SK-N-SH treated with all-trans-retinoic acid at 6 μM for 48 hours (cell line): ENCODE results near the gene LUC7L2.

Experiments used
- ATAC-seq: fragments of 200-7000 bp; cut with Tn5 transposase; 3 replicates; pipeline ENCODE4 v1.9.1; 2020; ENCODE audit warnings: mild to moderate bottlenecking, moderate library complexity
- ARNTL ChIP-seq: fragments of 450-650 bp; formaldehyde crosslinking; IDR thresholded peaks from 2 replicates; pipeline ENCODE4 v1.5.0; 2020; ENCODE audit warnings: low read depth, mild to moderate bottlenecking, moderate library complexity, borderline replicate concordance
- BACH2 ChIP-seq: fragments of 250-450 bp; sonication (Bioruptor Pico); IDR thresholded peaks from 2 replicates; pipeline ENCODE4 v1.9.0; 2021; ENCODE audit warnings: mild to moderate bottlenecking, borderline replicate concordance
- CSDC2 ChIP-seq: fragments of 250-450 bp; sonication (Bioruptor Pico); IDR thresholded peaks from 2 replicates; pipeline ENCODE4 v1.5.0; 2020; ENCODE audit warnings: mild to moderate bottlenecking, moderate library complexity
- ESRRG ChIP-seq: fragments of 250-450 bp; sonication (Bioruptor Pico); IDR thresholded peaks from 2 replicates; pipeline ENCODE4 v1.6.1; 2021; ENCODE audit warnings: mild to moderate bottlenecking
- GLIS3 ChIP-seq: fragments of 250-450 bp; sonication (Bioruptor Pico); IDR thresholded peaks from 2 replicates; pipeline ENCODE4 v1.5.0; 2020; ENCODE audit warnings: mild to moderate bottlenecking, moderate library complexity
- ISL1 ChIP-seq: fragments of 250-450 bp; sonication (Bioruptor Pico); IDR thresholded peaks from 2 replicates; pipeline ENCODE4 v2.1.2; 2022; ENCODE audit warnings: mild to moderate bottlenecking, moderate library complexity
- OSR1 ChIP-seq: fragments of 250-450 bp; sonication (Bioruptor Pico); IDR thresholded peaks from 2 replicates; pipeline ENCODE4 v1.8.0; 2022; ENCODE audit warnings: moderate library complexity, mild to moderate bottlenecking, inconsistent platforms
- PPARA ChIP-seq: fragments of 250-450 bp; sonication (Bioruptor Pico); IDR thresholded peaks from 2 replicates; pipeline ENCODE4 v1.5.0; 2020; ENCODE audit warnings: mild to moderate bottlenecking, borderline replicate concordance
- RARB ChIP-seq: fragments of 250-450 bp; sonication (Bioruptor Pico); IDR thresholded peaks from 2 replicates; pipeline ENCODE4 v1.8.0; 2021; ENCODE audit warnings: mild to moderate bottlenecking, moderate library complexity
- SNAI2 ChIP-seq: fragments of 250-450 bp; sonication (Bioruptor Pico); IDR thresholded peaks from 2 replicates; pipeline ENCODE4 v1.5.0; 2020; ENCODE audit warnings: mild to moderate bottlenecking, moderate library complexity
- TCF4 ChIP-seq: fragments of 250-450 bp; sonication (Bioruptor Pico); IDR thresholded peaks from 2 replicates; pipeline ENCODE4 v1.8.0; 2021; ENCODE audit warnings: mild to moderate bottlenecking, moderate library complexity, borderline replicate concordance
- TOX ChIP-seq: fragments of 250-450 bp; sonication (Bioruptor Pico); IDR thresholded peaks from 2 replicates; pipeline ENCODE4 v1.8.0; 2021; ENCODE audit warnings: mild to moderate bottlenecking, moderate library complexity, borderline replicate concordance
- ZC3H10 ChIP-seq: fragments of 250-450 bp; sonication (Bioruptor Pico); IDR thresholded peaks from 2 replicates; pipeline ENCODE4 v1.5.1; 2021; ENCODE audit warnings: mild to moderate bottlenecking, moderate library complexity
- ZFP3 ChIP-seq: fragments of 250-450 bp; sonication (Bioruptor Pico); IDR thresholded peaks from 2 replicates; pipeline ENCODE4 v1.5.0; 2020; ENCODE audit warnings: mild to moderate bottlenecking, moderate library complexity
- ZFP30 ChIP-seq: fragments of 450-650 bp; formaldehyde crosslinking; IDR thresholded peaks from 2 replicates; pipeline ENCODE4 v1.5.0; 2022; ENCODE audit warnings: mild to moderate bottlenecking, moderate library complexity
- ZNF565 ChIP-seq: fragments of 450-650 bp; formaldehyde crosslinking; conservative IDR thresholded peaks from 2 replicates; pipeline ENCODE4 v1.5.0; 2020; ENCODE audit warnings: low read depth, mild to moderate bottlenecking, moderate library complexity
- ZNF70 ChIP-seq: fragments of 450-650 bp; formaldehyde crosslinking; IDR thresholded peaks from 2 replicates; pipeline ENCODE4 v1.5.0; 2020; ENCODE audit warnings: mild to moderate bottlenecking, moderate library complexity
- ZNF8 ChIP-seq: fragments of 450-650 bp; formaldehyde crosslinking; IDR thresholded peaks from 2 replicates; pipeline ENCODE4 v1.5.0; 2020; ENCODE audit warnings: mild to moderate bottlenecking, moderate library complexity
- TF ChIP-seq, protein P1 (sequence below): fragments of 250-450 bp; sonication (Bioruptor Pico); IDR thresholded peaks from 2 replicates; pipeline ENCODE4 v1.5.1; 2021; ENCODE audit warnings: mild to moderate bottlenecking, moderate library complexity
- TF ChIP-seq, protein P2 (sequence below): fragments of 250-450 bp; sonication (Bioruptor Pico); IDR thresholded peaks from 2 replicates; pipeline ENCODE4 v1.8.0; 2021; ENCODE audit warnings: low read depth, mild to moderate bottlenecking, moderate library complexity, borderline replicate concordance
- TF ChIP-seq, protein P3 (sequence below): fragments of 250-450 bp; sonication (Bioruptor Pico); IDR thresholded peaks from 2 replicates; pipeline ENCODE4 v1.8.0; 2020; ENCODE audit warnings: mild to moderate bottlenecking, moderate library complexity, borderline replicate concordance
- TF ChIP-seq, protein P4 (sequence below): fragments of 250-450 bp; sonication (Bioruptor Pico); IDR thresholded peaks from 2 replicates; pipeline ENCODE4 v1.5.1; 2020; ENCODE audit warnings: low read depth, mild to moderate bottlenecking, moderate library complexity

The LUC7L2 gene

DNA sequence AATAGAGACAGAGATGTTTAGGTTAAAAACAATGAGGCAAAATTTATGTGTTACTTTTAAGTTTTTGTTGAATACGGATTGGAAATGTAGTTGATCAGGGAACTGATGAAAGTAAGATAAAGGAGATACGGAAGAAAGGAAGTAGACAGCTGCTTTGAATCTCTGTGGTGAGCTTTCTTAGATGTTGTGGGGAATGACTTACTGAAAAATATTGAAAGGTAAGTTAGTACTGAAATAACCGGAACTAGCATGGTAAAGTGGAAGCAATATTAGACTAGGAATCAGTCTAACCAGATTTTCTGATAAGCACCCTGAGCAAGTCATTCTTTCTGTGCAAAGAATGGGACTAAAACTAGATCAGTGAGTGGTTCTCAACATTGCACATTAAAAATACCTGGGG is 34.8 kb downstream of the LUC7L2 start:
- no peak for ATAC-seq
- no peak for TF ChIP-seq SNAI2 (CRISPR knock-in tag)
- TF ChIP-seq, protein P1, sequence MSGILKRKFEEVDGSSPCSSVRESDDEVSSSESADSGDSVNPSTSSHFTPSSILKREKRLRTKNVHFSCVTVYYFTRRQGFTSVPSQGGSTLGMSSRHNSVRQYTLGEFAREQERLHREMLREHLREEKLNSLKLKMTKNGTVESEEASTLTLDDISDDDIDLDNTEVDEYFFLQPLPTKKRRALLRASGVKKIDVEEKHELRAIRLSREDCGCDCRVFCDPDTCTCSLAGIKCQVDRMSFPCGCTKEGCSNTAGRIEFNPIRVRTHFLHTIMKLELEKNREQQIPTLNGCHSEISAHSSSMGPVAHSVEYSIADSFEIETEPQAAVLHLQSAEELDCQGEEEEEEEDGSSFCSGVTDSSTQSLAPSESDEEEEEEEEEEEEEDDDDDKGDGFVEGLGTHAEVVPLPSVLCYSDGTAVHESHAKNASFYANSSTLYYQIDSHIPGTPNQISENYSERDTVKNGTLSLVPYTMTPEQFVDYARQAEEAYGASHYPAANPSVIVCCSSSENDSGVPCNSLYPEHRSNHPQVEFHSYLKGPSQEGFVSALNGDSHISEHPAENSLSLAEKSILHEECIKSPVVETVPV (CRISPR knock-in tag), result no peak
- TF ChIP-seq GLIS3 (CRISPR knock-in tag), result no peak
- no peak for TF ChIP-seq TOX (CRISPR knock-in tag)
- no peak for TF ChIP-seq ZNF70 (CRISPR knock-in tag)
- no peak for TF ChIP-seq OSR1 (CRISPR knock-in tag)
- TF ChIP-seq ESRRG (CRISPR knock-in tag), result no peak
- TF ChIP-seq ARNTL (CRISPR knock-in tag), result no peak
- no peak for TF ChIP-seq TCF4
- no peak for TF ChIP-seq RARB (CRISPR knock-in tag)
- TF ChIP-seq ZNF565 (CRISPR knock-in tag), result no peak
- TF ChIP-seq ZNF8, result no peak
- no peak for TF ChIP-seq CSDC2 (CRISPR knock-in tag)
- TF ChIP-seq, protein P2, sequence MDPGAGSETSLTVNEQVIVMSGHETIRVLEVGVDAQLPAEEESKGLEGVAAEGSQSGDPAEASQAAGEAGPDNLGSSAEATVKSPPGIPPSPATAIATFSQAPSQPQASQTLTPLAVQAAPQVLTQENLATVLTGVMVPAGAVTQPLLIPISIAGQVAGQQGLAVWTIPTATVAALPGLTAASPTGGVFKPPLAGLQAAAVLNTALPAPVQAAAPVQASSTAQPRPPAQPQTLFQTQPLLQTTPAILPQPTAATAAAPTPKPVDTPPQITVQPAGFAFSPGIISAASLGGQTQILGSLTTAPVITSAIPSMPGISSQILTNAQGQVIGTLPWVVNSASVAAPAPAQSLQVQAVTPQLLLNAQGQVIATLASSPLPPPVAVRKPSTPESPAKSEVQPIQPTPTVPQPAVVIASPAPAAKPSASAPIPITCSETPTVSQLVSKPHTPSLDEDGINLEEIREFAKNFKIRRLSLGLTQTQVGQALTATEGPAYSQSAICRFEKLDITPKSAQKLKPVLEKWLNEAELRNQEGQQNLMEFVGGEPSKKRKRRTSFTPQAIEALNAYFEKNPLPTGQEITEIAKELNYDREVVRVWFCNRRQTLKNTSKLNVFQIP, result no peak
- TF ChIP-seq, protein P3, sequence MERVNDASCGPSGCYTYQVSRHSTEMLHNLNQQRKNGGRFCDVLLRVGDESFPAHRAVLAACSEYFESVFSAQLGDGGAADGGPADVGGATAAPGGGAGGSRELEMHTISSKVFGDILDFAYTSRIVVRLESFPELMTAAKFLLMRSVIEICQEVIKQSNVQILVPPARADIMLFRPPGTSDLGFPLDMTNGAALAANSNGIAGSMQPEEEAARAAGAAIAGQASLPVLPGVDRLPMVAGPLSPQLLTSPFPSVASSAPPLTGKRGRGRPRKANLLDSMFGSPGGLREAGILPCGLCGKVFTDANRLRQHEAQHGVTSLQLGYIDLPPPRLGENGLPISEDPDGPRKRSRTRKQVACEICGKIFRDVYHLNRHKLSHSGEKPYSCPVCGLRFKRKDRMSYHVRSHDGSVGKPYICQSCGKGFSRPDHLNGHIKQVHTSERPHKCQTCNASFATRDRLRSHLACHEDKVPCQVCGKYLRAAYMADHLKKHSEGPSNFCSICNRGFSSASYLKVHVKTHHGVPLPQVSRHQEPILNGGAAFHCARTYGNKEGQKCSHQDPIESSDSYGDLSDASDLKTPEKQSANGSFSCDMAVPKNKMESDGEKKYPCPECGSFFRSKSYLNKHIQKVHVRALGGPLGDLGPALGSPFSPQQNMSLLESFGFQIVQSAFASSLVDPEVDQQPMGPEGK (CRISPR knock-in tag), result no peak
- no peak for TF ChIP-seq BACH2 (CRISPR knock-in tag)
- no peak for TF ChIP-seq ZC3H10
- no peak for TF ChIP-seq PPARA (CRISPR knock-in tag)
- TF ChIP-seq, protein P4, sequence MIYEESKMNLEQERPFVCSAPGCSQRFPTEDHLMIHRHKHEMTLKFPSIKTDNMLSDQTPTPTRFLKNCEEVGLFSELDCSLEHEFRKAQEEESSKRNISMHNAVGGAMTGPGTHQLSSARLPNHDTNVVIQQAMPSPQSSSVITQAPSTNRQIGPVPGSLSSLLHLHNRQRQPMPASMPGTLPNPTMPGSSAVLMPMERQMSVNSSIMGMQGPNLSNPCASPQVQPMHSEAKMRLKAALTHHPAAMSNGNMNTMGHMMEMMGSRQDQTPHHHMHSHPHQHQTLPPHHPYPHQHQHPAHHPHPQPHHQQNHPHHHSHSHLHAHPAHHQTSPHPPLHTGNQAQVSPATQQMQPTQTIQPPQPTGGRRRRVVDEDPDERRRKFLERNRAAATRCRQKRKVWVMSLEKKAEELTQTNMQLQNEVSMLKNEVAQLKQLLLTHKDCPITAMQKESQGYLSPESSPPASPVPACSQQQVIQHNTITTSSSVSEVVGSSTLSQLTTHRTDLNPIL (CRISPR knock-in tag), result no peak
- TF ChIP-seq ZFP30 (CRISPR knock-in tag), result no peak

DNA sequence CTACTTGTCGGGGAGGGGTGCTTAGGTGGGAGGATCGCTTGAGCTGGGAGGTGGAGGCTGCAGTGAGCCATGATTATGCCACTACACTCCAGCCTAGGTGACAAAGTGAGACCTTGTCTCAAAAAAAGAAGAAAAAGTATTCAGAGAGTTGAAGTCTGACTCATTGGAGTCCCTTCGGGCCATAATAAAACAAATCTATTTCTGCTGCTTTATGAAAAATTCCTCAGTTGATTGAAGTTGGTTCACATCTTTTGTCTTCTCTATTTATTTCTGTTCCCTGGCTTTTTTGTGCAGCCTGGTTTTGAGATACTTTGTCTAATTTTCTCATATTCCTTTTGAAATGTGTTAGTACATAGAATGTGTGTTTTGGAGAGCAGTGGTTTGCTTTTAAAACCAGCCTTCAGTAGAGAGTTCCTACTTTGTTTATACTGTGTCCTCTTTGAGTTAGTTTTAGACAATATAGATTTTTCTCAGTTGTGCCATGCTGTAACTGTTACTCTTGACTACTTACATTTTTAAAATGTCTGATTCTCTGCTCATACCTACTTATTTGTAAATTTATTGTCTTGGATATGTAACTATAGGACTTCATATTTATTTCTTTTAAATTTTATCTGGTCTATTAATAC is 36.7 kb downstream of the LUC7L2 start:
- ATAC-seq, result no peak
- TF ChIP-seq, protein P1 (CRISPR knock-in tag), result no peak
- no peak for TF ChIP-seq ZFP30 (CRISPR knock-in tag)
- no peak for TF ChIP-seq ESRRG (CRISPR knock-in tag)
- TF ChIP-seq ZNF70 (CRISPR knock-in tag), result no peak
- no peak for TF ChIP-seq OSR1 (CRISPR knock-in tag)

DNA sequence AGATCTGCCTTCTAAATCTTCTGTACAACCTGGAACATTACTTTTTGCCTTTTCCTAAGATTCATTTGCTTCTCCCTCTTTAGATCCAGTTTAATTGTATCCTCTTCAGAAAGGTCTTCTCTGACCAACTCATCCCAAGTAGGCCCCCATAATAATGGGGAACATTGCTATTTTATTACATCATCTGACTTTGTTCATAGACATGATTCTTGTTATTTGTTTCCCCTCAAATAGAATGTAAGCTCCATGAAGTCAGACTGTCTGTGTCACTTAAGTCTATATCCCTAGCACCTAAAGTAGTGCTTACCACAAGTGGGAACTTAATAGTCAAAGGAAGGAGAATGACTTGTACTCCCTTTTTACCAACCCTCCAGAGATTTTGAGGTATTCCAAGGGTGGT is 37.5 kb downstream of the LUC7L2 start:
- no peak for ATAC-seq
- TF ChIP-seq GLIS3 (CRISPR knock-in tag) (no peak), ZFP30 (CRISPR knock-in tag) (no peak), ZNF70 (CRISPR knock-in tag) (no peak), ISL1 (CRISPR knock-in tag) (no peak), ZFP3 (no peak), ZNF8 (no peak), OSR1 (CRISPR knock-in tag) (no peak), RARB (CRISPR knock-in tag) (no peak), CSDC2 (CRISPR knock-in tag) (no peak), BACH2 (CRISPR knock-in tag) (no peak), SNAI2 (CRISPR knock-in tag) (no peak), TOX (CRISPR knock-in tag) (no peak)
- TF ChIP-seq, protein P1 (CRISPR knock-in tag), result no peak
- TF ChIP-seq, protein P2, result no peak
- TF ChIP-seq, protein P4 (CRISPR knock-in tag), result no peak
- TF ChIP-seq, protein P3 (CRISPR knock-in tag), result no peak
